Measurements from ENCODE around the gene OPN4. TPM values are rescaled to one million over a fixed set of nuclear protein-coding genes. Genes with fewer than 3 reads are reported as not detected.
"Not testable (repeated sequence)": the region's sequence is repeated elsewhere in the genome, so short reads cannot be mapped to it uniquely, and the experiment has no call there.

The OPN4 gene
- total RNA-seq = not detected

- Histone ChIP-seq H3K9me3 (ENCODE audit: low read depth, low read length) (no peaks in the 10 kb centered on the region), H3K27me3 (ENCODE audit: insufficient read depth, low read length) (no peaks in the 10 kb centered on the region), H3K4me3 (ENCODE audit: low read length) (no peak within 1 kb of the TSS), H3K4me1 (ENCODE audit: insufficient read depth, low read length) (no peaks in the 10 kb centered on the region)
Measured at GRCh38 chr10:86654411-86655172, at the start of gene OPN4. TSS of gene OPN4 (plus strand) at chr10:86654547. CDS start at chr10:86654784, 237 bp downstream.

- no peaks in the 10 kb centered on the region for H3K4me1 ChIP-seq (ENCODE audit: insufficient read depth, low read length)
- no peaks in the 10 kb centered on the region for H3K27me3 ChIP-seq (ENCODE audit: insufficient read depth, low read length)
- no peak overlapping the region for H3K4me3 ChIP-seq (ENCODE audit: low read length)
Measured at GRCh38 chr10:86607674-86608073, 46.7 kb upstream of the OPN4 start.

GRCh38 chr10:86609920-86610319 is 44.4 kb upstream of the OPN4 start:
- H3K4me1 ChIP-seq (ENCODE audit: insufficient read depth, low read length) = no peaks in the 10 kb centered on the region
- no peak overlapping the region for H3K4me3 ChIP-seq (ENCODE audit: low read length)
- no peaks in the 10 kb centered on the region for H3K9me3 ChIP-seq (ENCODE audit: low read depth, low read length)
- H3K27me3 ChIP-seq (ENCODE audit: insufficient read depth, low read length) = no peaks in the 10 kb centered on the region

More at GRCh38 chr10:86607674-86608073, 46.7 kb upstream of the OPN4 start:
- H3K9me3 ChIP-seq (ENCODE audit: low read depth, low read length) = no peaks in the 10 kb centered on the region

GRCh38 chr10:86611386-86611785 is 43.0 kb upstream of the OPN4 start:
- H3K4me1 ChIP-seq (ENCODE audit: insufficient read depth, low read length) = no peaks in the 10 kb centered on the region
- no peak overlapping the region for H3K4me3 ChIP-seq (ENCODE audit: low read length)
- H3K27me3 ChIP-seq (ENCODE audit: insufficient read depth, low read length) = no peaks in the 10 kb centered on the region
- no peaks in the 10 kb centered on the region for H3K9me3 ChIP-seq (ENCODE audit: low read depth, low read length)

- Histone ChIP-seq H3K9me3 (ENCODE audit: low read depth, low read length) (no peaks in the 10 kb centered on the region), H3K27me3 (ENCODE audit: insufficient read depth, low read length) (no peaks in the 10 kb centered on the region), H3K4me1 (ENCODE audit: insufficient read depth, low read length) (no peaks in the 10 kb centered on the region), H3K4me3 (ENCODE audit: low read length) (no peak overlapping the region)
Measured at GRCh38 chr10:86613096-86613495, 41.3 kb upstream of the OPN4 start.

- Histone ChIP-seq H3K4me1 (ENCODE audit: insufficient read depth, low read length) (no peaks in the 10 kb centered on the region), H3K9me3 (ENCODE audit: low read depth, low read length) (no peaks in the 10 kb centered on the region), H3K27me3 (ENCODE audit: insufficient read depth, low read length) (no peaks in the 10 kb centered on the region)
Measured at GRCh38 chr10:86613905-86614304, 40.4 kb upstream of the OPN4 start.

GRCh38 chr10:86614853-86615252 is 39.5 kb upstream of the OPN4 start:
- H3K27me3 ChIP-seq (ENCODE audit: insufficient read depth, low read length) = no peaks in the 10 kb centered on the region
- H3K4me1 ChIP-seq (ENCODE audit: insufficient read depth, low read length) = no peaks in the 10 kb centered on the region
- H3K9me3 ChIP-seq (ENCODE audit: low read depth, low read length) = no peaks in the 10 kb centered on the region
- H3K4me3 ChIP-seq (ENCODE audit: low read length) = no peak overlapping the region

More at GRCh38 chr10:86613905-86614304, 40.4 kb upstream of the OPN4 start:
- H3K4me3 ChIP-seq (ENCODE audit: low read length) = no peak overlapping the region

- H3K27me3 ChIP-seq (ENCODE audit: insufficient read depth, low read length); H3K9me3 ChIP-seq (ENCODE audit: low read depth, low read length); H3K4me3 ChIP-seq (ENCODE audit: low read length); H3K4me1 ChIP-seq (ENCODE audit: insufficient read depth, low read length): not testable (repeated sequence)
Measured at GRCh38 chr10:86617278-86617677, 37.1 kb upstream of the OPN4 start.

- Histone ChIP-seq H3K27me3 (ENCODE audit: insufficient read depth, low read length) (peaks cover 34% of the 10 kb centered on the region), H3K4me1 (ENCODE audit: insufficient read depth, low read length) (no peaks in the 10 kb centered on the region), H3K9me3 (ENCODE audit: low read depth, low read length) (no peaks in the 10 kb centered on the region), H3K4me3 (ENCODE audit: low read length) (no peak overlapping the region)
Measured at GRCh38 chr10:86628311-86628710, 26.0 kb upstream of the OPN4 start.

- H3K4me3 ChIP-seq (ENCODE audit: low read length) = no peak overlapping the region
- peaks cover 43% of the 10 kb centered on the region for H3K27me3 ChIP-seq (ENCODE audit: insufficient read depth, low read length)
- no peaks in the 10 kb centered on the region for H3K9me3 ChIP-seq (ENCODE audit: low read depth, low read length)
- no peaks in the 10 kb centered on the region for H3K4me1 ChIP-seq (ENCODE audit: insufficient read depth, low read length)
Measured at GRCh38 chr10:86630079-86630478, 24.3 kb upstream of the OPN4 start.

- H3K9me3 ChIP-seq (ENCODE audit: low read depth, low read length) = no peaks in the 10 kb centered on the region
- H3K4me3 ChIP-seq (ENCODE audit: low read length) = no peak overlapping the region
- no peaks in the 10 kb centered on the region for H3K4me1 ChIP-seq (ENCODE audit: insufficient read depth, low read length)
- H3K27me3 ChIP-seq (ENCODE audit: insufficient read depth, low read length) = peaks cover 38% of the 10 kb centered on the region
Measured at GRCh38 chr10:86632009-86632800, 22.1 kb upstream of the OPN4 start.

- Histone ChIP-seq H3K4me1 (ENCODE audit: insufficient read depth, low read length) (no peaks in the 10 kb centered on the region), H3K4me3 (ENCODE audit: low read length) (no peak overlapping the region), H3K27me3 (ENCODE audit: insufficient read depth, low read length) (peaks cover 38% of the 10 kb centered on the region), H3K9me3 (ENCODE audit: low read depth, low read length) (no peaks in the 10 kb centered on the region)
Measured at GRCh38 chr10:86632951-86633350, 21.4 kb upstream of the OPN4 start.

GRCh38 chr10:86635402-86635801 is 18.9 kb upstream of the OPN4 start:
- Histone ChIP-seq H3K9me3 (ENCODE audit: low read depth, low read length) (no peaks in the 10 kb centered on the region), H3K4me1 (ENCODE audit: insufficient read depth, low read length) (no peaks in the 10 kb centered on the region), H3K27me3 (ENCODE audit: insufficient read depth, low read length) (peaks cover 34% of the 10 kb centered on the region), H3K4me3 (ENCODE audit: low read length) (no peak overlapping the region)

- H3K9me3 ChIP-seq (ENCODE audit: low read depth, low read length) = no peaks in the 10 kb centered on the region
- H3K27me3 ChIP-seq (ENCODE audit: insufficient read depth, low read length) = peaks cover 28% of the 10 kb centered on the region
- H3K4me1 ChIP-seq (ENCODE audit: insufficient read depth, low read length) = no peaks in the 10 kb centered on the region
- H3K4me3 ChIP-seq (ENCODE audit: low read length) = no peak overlapping the region
Measured at GRCh38 chr10:86636311-86636710, 18.0 kb upstream of the OPN4 start.

- Histone ChIP-seq H3K4me1 (ENCODE audit: insufficient read depth, low read length) (no peaks in the 10 kb centered on the region), H3K9me3 (ENCODE audit: low read depth, low read length) (no peaks in the 10 kb centered on the region), H3K27me3 (ENCODE audit: insufficient read depth, low read length) (no peaks in the 10 kb centered on the region), H3K4me3 (ENCODE audit: low read length) (no peak overlapping the region)
Measured at GRCh38 chr10:86642021-86642420, 12.3 kb upstream of the OPN4 start.

Data from mononuclear cell (primary cell).